Activated CD4-positive, alpha-beta T cell treated with anti-CD3 and anti-CD28 coated beads, Interleukin-2, amount 50 U/mL, for 4 hours (primary cell): ENCODE measurements around the gene ADPRHL1.

Experiments used
- DNase-seq, 2 experiments: peaks; one replicate each; pipeline ENCODE4 v3.0.0-alpha.2; 2020

Gene ADPRHL1

GRCh38 chr13:113430378-113431110 is 22.7 kb downstream of the ADPRHL1 start:
- DNase-seq = no peak

GRCh38 chr13:113429608-113429985 is 23.7 kb downstream of the ADPRHL1 start:
- no peak for DNase-seq

GRCh38 chr13:113428871-113429607 is 24.2 kb downstream of the ADPRHL1 start:
- DNase-seq = no peak

- no peak for DNase-seq
Observed at GRCh38 chr13:113428469-113428865, 24.8 kb downstream of the ADPRHL1 start.

GRCh38 chr13:113427562-113428468 is 25.5 kb downstream of the ADPRHL1 start:
- DNase-seq = no peak

GRCh38 chr13:113426591-113426986 is 26.7 kb downstream of the ADPRHL1 start:
- no peak for DNase-seq

GRCh38 chr13:113425941-113426590 is 27.2 kb downstream of the ADPRHL1 start:
- DNase-seq = no peak

- no peak for DNase-seq
Observed at GRCh38 chr13:113423520-113424163, 29.6 kb downstream of the ADPRHL1 start.

GRCh38 chr13:113422807-113423519 is 30.3 kb downstream of the ADPRHL1 start:
- DNase-seq = no peak

GRCh38 chr13:113421673-113422270 is 31.5 kb downstream of the ADPRHL1 start:
- DNase-seq = no peak

- no peak for DNase-seq
Observed at GRCh38 chr13:113420833-113421600, 32.3 kb downstream of the ADPRHL1 start.

- no peak for DNase-seq
Observed at GRCh38 chr13:113420232-113420631, 33.1 kb downstream of the ADPRHL1 start.

- DNase-seq = no peak
Observed at GRCh38 chr13:113419531-113420193, 33.6 kb downstream of the ADPRHL1 start.

- DNase-seq = no peak
Observed at GRCh38 chr13:113418722-113419049, 34.6 kb downstream of the ADPRHL1 start.

GRCh38 chr13:113417836-113418721 is 35.2 kb downstream of the ADPRHL1 start:
- no peak for DNase-seq

- no peak for DNase-seq
Observed at GRCh38 chr13:113417008-113417751, 36.1 kb downstream of the ADPRHL1 start.

- no peak for DNase-seq
Observed at GRCh38 chr13:113415825-113416224, 37.5 kb downstream of the ADPRHL1 start.

GRCh38 chr13:113415032-113415431 is 38.3 kb downstream of the ADPRHL1 start:
- DNase-seq = no peak
